ENCODE results near the gene NIN.
A peak's percentile ranks its signal among the peaks of the same experiment; 100 is the strongest.

The NIN gene

GRCh38 chr14:50757702-50758101 lies 73.3 kb downstream of the NIN start:
- no peak overlapping the region for H3K27ac ChIP-seq
- TF ChIP-seq ZFX (IDR thresholded peaks at IDR 0.05) (no peak), CTCF (conservative IDR thresholded peaks at IDR 0.05) (no peak)

- H3K27ac ChIP-seq = no peak overlapping the region
- TF ChIP-seq CTCF (conservative IDR thresholded peaks at IDR 0.05) (no peak), ZFX (IDR thresholded peaks at IDR 0.05) (no peak)
Measured at GRCh38 chr14:50756300-50756699, 74.7 kb downstream of the NIN start.

- H3K27ac ChIP-seq = no peak overlapping the region
- no peak for TF ChIP-seq ZFX (IDR thresholded peaks at IDR 0.05)
- TF ChIP-seq CTCF (conservative IDR thresholded peaks at IDR 0.05) = no peak
Measured at GRCh38 chr14:50750323-50750722, 80.6 kb downstream of the NIN start.

- no peak overlapping the region for H3K27ac ChIP-seq
- no peak for TF ChIP-seq ZFX (IDR thresholded peaks at IDR 0.05)
- TF ChIP-seq CTCF (conservative IDR thresholded peaks at IDR 0.05) = no peak
Measured at GRCh38 chr14:50745401-50746058, 85.4 kb downstream of the NIN start.

- H3K27ac ChIP-seq = no peak overlapping the region
Measured at GRCh38 chr14:50744231-50744630, 86.7 kb downstream of the NIN start.

GRCh38 chr14:50741567-50741966 lies 89.4 kb downstream of the NIN start:
- no peak overlapping the region for H3K27ac ChIP-seq
- TF ChIP-seq CTCF (conservative IDR thresholded peaks at IDR 0.05) (no peak), ZFX (IDR thresholded peaks at IDR 0.05) (no peak)

More at GRCh38 chr14:50744231-50744630, 86.7 kb downstream of the NIN start:
- TF ChIP-seq CTCF (conservative IDR thresholded peaks at IDR 0.05) (no peak), ZFX (IDR thresholded peaks at IDR 0.05) (no peak)

GRCh38 chr14:50740856-50741255 lies 90.1 kb downstream of the NIN start:
- no peak for TF ChIP-seq ZFX (IDR thresholded peaks at IDR 0.05)
- no peak for TF ChIP-seq CTCF (conservative IDR thresholded peaks at IDR 0.05)
- 0 out of 2 replicates have a peak overlapping the region, but pooled peaks have one; percentile 15 for H3K27ac ChIP-seq
